Osteocyte (in vitro differentiated cells): Measurements from ENCODE around the gene KCNN4. TPM values are rescaled to one million over a fixed set of nuclear protein-coding genes. Genes with fewer than 3 reads are reported as not detected.

Experiments used
- DNase-seq: peaks from one replicate; pipeline ENCODE4 v3.0.0; 2021; ENCODE audit warnings: mixed read lengths; ENCODE audit not compliant: unreplicated experiment; ENCODE audit errors: extremely low spot score
- H3K27ac Mint-ChIP-seq: one replicate; pipeline ENCODE4 v1.8.0; 2021; ENCODE audit warnings: mild to moderate bottlenecking, mixed read lengths; ENCODE audit not compliant: unreplicated experiment
- H3K27me3 Mint-ChIP-seq: one replicate; pipeline ENCODE4 v1.8.0; 2021; ENCODE audit warnings: mixed read lengths; ENCODE audit not compliant: unreplicated experiment
- H3K36me3 Mint-ChIP-seq: one replicate; pipeline ENCODE4 v1.8.0; 2021; ENCODE audit warnings: mixed read lengths; ENCODE audit not compliant: unreplicated experiment
- H3K4me1 Mint-ChIP-seq: one replicate; pipeline ENCODE4 v1.8.0; 2021; ENCODE audit warnings: mixed read lengths; ENCODE audit not compliant: unreplicated experiment
- H3K4me3 Mint-ChIP-seq: one replicate; pipeline ENCODE4 v1.8.0; 2021; ENCODE audit warnings: mild to moderate bottlenecking, moderate library complexity, mixed read lengths; ENCODE audit not compliant: unreplicated experiment
- H3K9me3 Mint-ChIP-seq: one replicate; pipeline ENCODE4 v1.8.0; 2021; ENCODE audit warnings: mixed read lengths; ENCODE audit not compliant: unreplicated experiment
- CTCF ChIP-seq: fragments of 200-600 bp; sonication (generic); IDR thresholded peaks from 2 replicates; pipeline ENCODE4 v1.5.0; 2021; ENCODE audit warnings: antibody characterized with exemption, mild to moderate bottlenecking, moderate library complexity
- total RNA-seq: library from RNA; stranded (reverse); gene quantifications from 2 replicates; pipeline ENCODE4 v1.2.1, GENCODE V29; 2021

KCNN4 gene
- total RNA-seq, 1 donor from 2014 or later, result 0.64 TPM

DNA sequence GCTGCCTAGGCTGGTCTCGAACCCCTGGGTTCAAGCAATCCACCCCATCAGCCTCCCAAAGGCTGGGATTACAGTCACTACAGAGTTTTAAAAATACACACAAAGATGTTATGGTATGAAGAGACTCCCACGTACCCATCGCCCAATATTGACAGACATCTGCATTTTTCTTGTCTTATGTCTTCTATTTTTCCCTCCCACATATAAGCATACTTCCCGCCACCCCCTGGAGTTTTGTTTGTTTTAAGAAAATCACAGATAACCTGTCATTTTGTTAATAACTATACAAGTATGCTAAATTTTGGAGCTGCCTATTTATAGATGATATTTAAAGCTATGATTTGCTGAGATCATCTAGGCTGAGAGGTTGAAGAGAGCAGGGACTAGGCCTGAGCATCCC is 19.8 kb downstream of the KCNN4 start:
- Mint-ChIP-seq H3K36me3 (no peaks in the 10 kb centered on the region), H3K27ac (peak overlapping the region; percentile 27), H3K9me3 (no peaks in the 10 kb centered on the region), H3K4me3 (no peak overlapping the region), H3K27me3 (no peaks in the 10 kb centered on the region), H3K4me1 (peaks cover 68% of the 10 kb centered on the region)
- DNase-seq, result no peak
- no peak for TF ChIP-seq CTCF

- Mint-ChIP-seq H3K9me3 (no peaks in the 10 kb centered on the region), H3K27ac (peak overlapping the region; percentile 73), H3K36me3 (no peaks in the 10 kb centered on the region), H3K4me3 (no peak overlapping the region), H3K4me1 (peaks cover 62% of the 10 kb centered on the region), H3K27me3 (no peaks in the 10 kb centered on the region)
- TF ChIP-seq CTCF, result peak; percentile 63
- DNase-seq, result no peak
Measured at GRCh38 chr19:43759515-43759914, 21.3 kb downstream of the KCNN4 start.

GRCh38 chr19:43755256-43755801 is 25.4 kb downstream of the KCNN4 start:
- H3K27ac Mint-ChIP-seq, result peak overlapping the region; percentile 100
- peak; percentile 91 for DNase-seq
- peak overlapping the region; percentile 97 for H3K4me3 Mint-ChIP-seq
- H3K27me3 Mint-ChIP-seq, result no peaks in the 10 kb centered on the region
- H3K9me3 Mint-ChIP-seq, result no peaks in the 10 kb centered on the region
- H3K4me1 Mint-ChIP-seq, result peaks cover 71% of the 10 kb centered on the region
- no peak for TF ChIP-seq CTCF
- H3K36me3 Mint-ChIP-seq, result peaks cover 4% of the 10 kb centered on the region

GRCh38 chr19:43754503-43755255 is 26.1 kb downstream of the KCNN4 start, which contains the start of gene SMG9:
SMG9 (minus strand) TSS chr19:43754962; CDS start chr19:43750741, 4,221 bp downstream.
- Mint-ChIP-seq H3K4me1 (peaks cover 69% of the 10 kb centered on the region), H3K4me3 (peak within 1 kb of the TSS; percentile 97), H3K27me3 (no peaks in the 10 kb centered on the region), H3K27ac (peak within 1 kb of the TSS; percentile 100), H3K9me3 (no peaks in the 10 kb centered on the region), H3K36me3 (peaks cover 10% of the 10 kb centered on the region)
- DNase-seq, result peak; percentile 100
- TF ChIP-seq CTCF, result no peak

DNA sequence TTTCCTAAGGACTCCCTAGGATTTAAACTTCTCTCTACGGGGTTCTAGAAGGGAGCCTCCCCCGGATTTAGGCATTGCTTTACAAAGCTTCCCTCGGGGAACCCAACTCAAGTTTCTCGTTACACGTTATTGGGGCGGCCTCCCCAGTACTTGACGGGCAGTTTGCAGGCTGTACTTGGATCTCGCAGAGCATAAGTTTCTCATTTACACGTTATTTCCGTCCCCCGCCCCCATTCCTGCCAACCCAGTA is 26.6 kb downstream of the KCNN4 start:
- no peak for DNase-seq
- peak overlapping the region; percentile 97 for H3K4me3 Mint-ChIP-seq
- H3K27ac Mint-ChIP-seq, result peak overlapping the region; percentile 100
- TF ChIP-seq CTCF, result no peak
- H3K36me3 Mint-ChIP-seq, result peaks cover 13% of the 10 kb centered on the region
- H3K27me3 Mint-ChIP-seq, result no peaks in the 10 kb centered on the region
- no peaks in the 10 kb centered on the region for H3K9me3 Mint-ChIP-seq
- H3K4me1 Mint-ChIP-seq, result peaks cover 64% of the 10 kb centered on the region
